NT2/D1 (cell line): ENCODE measurements around the gene RNASEH2A.
A peak's percentile ranks its signal among the peaks of the same experiment; 100 is the strongest.
"Not testable (repeated sequence)": the region's sequence is repeated elsewhere in the genome, so short reads cannot be mapped to it uniquely, and the experiment has no call there.

ENCODE experiments used
- DNase-seq: peaks from one replicate; pipeline ENCODE4 v3.0.0-alpha.2; 2011; ENCODE audit warnings: low read depth, low spot score
- H3K27me3 ChIP-seq: 2 replicates; pipeline ENCODE4 v1.6.0; 2011; ENCODE audit warnings: mild to moderate bottlenecking; ENCODE audit not compliant: insufficient read length, insufficient read depth
- H3K36me3 ChIP-seq: 2 replicates; pipeline ENCODE4 v1.6.1; 2011; ENCODE audit warnings: mild to moderate bottlenecking, low read length, mixed read lengths; ENCODE audit not compliant: insufficient read depth, insufficient read length
- H3K4me1 ChIP-seq: 2 replicates; pipeline ENCODE4 v1.5.1; 2011; ENCODE audit not compliant: insufficient read depth, insufficient read length
- H3K4me3 ChIP-seq: 2 replicates; pipeline ENCODE4 v1.5.1; 2011; ENCODE audit warnings: low read depth; ENCODE audit not compliant: insufficient read length
- H3K9ac ChIP-seq: 2 replicates; pipeline ENCODE4 v1.6.0; 2011; ENCODE audit warnings: low read depth; ENCODE audit not compliant: insufficient read length
- H3K9me3 ChIP-seq: 2 replicates; pipeline ENCODE4 v1.5.1; 2011; ENCODE audit warnings: mild to moderate bottlenecking, low read length; ENCODE audit not compliant: insufficient read depth
- SUZ12 ChIP-seq: IDR thresholded peaks from 2 replicates; pipeline ENCODE4 v1.6.1; 2011; ENCODE audit not compliant: insufficient read length, insufficient read depth; ENCODE audit errors: extremely low read depth
- YY1 ChIP-seq: IDR thresholded peaks from 2 replicates; pipeline ENCODE4 v1.6.1; 2011; ENCODE audit not compliant: insufficient read length, insufficient read depth
- ZNF274 ChIP-seq: IDR thresholded peaks from 2 replicates; pipeline ENCODE4 v1.6.1; 2011; ENCODE audit warnings: mild to moderate bottlenecking, low read depth, low read length

Gene RNASEH2A

GRCh38 chr19:12801466-12802266 lies 4.7 kb upstream of the RNASEH2A start, which contains the start of the genes PRDX2 and THSD8:
Gene PRDX2 (minus strand): TSS chr19:12801800. CDS start chr19:12801261, 539 bp downstream.
Gene THSD8 (plus strand): TSS chr19:12802069. CDS start chr19:12802072, 3 bp downstream.
- H3K4me3 ChIP-seq = peak within 1 kb of the TSS; percentile 100
- DNase-seq = no peak
- TF ChIP-seq ZNF274 (no peak), YY1 (no peak), SUZ12 (no peak)
- peak within 1 kb of the TSS; percentile 100 for H3K9ac ChIP-seq
- H3K4me1 ChIP-seq = peaks cover 7% of the 10 kb centered on the region
- no peaks in the 10 kb centered on the region for H3K9me3 ChIP-seq
- peaks cover 26% of the 10 kb centered on the region for H3K36me3 ChIP-seq
- peaks cover 18% of the 10 kb centered on the region for H3K27me3 ChIP-seq

DNA sequence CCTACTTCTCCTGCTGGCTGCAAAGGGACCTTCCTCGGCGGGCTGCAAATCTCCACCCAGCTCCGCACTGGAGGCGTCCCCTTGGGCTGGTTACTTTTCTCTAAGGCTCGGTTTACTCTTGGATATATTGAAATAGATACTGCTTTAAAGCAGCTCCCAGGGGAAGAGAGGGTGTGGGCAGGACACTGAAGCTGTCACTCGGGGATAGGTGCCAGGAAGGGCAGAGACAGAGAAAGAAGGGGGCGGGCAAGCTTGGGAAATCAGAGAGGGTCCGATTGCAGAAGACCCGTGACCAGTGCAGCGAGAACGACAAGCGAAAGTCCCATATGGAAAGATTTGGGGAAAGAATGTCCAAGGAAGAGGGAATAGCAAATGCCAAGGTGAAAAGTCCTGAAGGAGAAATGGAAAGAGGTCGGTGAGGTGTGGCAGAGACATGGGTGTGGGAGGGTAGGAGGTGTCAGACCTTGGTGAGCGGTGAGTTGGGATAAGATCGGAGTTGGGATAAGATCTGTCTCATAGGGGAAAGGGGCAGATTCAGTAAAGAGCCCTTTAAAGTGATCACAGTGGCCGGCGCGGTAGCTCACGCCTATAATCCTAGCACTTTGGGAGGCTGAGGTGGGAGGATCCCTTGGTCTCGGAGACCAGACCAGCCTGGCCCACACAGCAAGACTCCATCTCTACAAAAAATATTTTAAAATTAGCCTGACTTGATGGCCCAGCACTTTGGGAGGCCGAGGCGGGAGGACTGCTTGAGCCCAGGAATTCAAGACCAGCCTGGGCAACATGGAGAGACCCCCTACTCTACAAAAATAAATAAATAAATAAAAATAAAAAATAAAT lies 3.9 kb upstream of the RNASEH2A start:
- Histone ChIP-seq H3K9me3 (no peaks in the 10 kb centered on the region), H3K4me3 (peak overlapping the region; percentile 100), H3K4me1 (peaks cover 7% of the 10 kb centered on the region), H3K9ac (peak overlapping the region; percentile 44), H3K27me3 (peaks cover 18% of the 10 kb centered on the region), H3K36me3 (peaks cover 25% of the 10 kb centered on the region)
- DNase-seq = no peak
- TF ChIP-seq YY1 = no peak
- no peak for TF ChIP-seq SUZ12
- no peak for TF ChIP-seq ZNF274

DNA sequence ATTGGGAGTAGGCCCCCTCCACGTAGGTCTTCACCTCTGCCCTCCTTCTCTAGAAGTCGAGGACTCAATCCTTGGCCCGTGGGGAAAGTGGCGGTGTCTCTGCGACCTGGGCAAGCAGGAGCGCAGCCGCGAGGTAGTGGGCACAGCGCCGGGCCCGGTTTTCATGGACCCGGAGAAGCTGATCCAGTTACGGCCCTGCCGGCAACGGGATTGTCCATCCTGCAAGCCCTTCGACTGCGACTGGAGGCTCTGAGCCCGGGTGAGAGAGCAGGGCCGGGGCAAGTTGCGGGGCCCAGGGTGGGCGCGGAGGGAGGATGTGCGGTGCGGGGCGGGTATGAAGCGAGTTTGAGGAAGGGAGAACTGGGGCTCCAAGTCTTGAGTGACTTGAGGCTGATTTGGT lies 2.3 kb upstream of the RNASEH2A start:
- H3K27me3 ChIP-seq = peaks cover 18% of the 10 kb centered on the region

DNA sequence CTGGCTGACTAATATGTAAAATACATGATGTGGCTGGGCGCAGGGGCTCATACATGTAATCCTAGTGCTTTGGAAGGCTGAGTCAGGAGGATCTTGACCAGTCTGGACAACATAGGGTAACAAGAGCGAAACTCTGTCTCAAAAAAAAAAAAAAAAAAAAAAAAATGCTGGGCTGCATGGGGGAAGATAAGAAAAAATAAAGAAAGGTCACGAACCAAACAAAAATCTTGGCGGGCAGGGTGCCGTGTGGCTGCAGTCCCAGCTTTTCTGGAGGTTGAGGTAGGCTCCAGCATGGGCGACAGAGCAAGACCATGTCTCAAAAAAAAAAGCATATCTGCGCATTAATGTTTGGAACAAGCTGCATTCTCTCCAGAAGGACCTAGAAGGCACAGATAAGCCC lies 8.7 kb downstream of the RNASEH2A start:
- no peak overlapping the region for H3K9ac ChIP-seq
- no peak for TF ChIP-seq SUZ12
- TF ChIP-seq YY1 = no peak
- no peak for TF ChIP-seq ZNF274
- H3K4me1 ChIP-seq = no peaks in the 10 kb centered on the region

More for the DNA sequence above, 2.3 kb upstream of the RNASEH2A start:
- H3K4me3 ChIP-seq = no peak overlapping the region
- TF ChIP-seq YY1 = no peak
- TF ChIP-seq SUZ12 = no peak
- no peak for TF ChIP-seq ZNF274
- peaks cover 33% of the 10 kb centered on the region for H3K36me3 ChIP-seq
- no peaks in the 10 kb centered on the region for H3K9me3 ChIP-seq
- no peak overlapping the region for H3K9ac ChIP-seq
- peaks cover 7% of the 10 kb centered on the region for H3K4me1 ChIP-seq
- DNase-seq = no peak

DNA sequence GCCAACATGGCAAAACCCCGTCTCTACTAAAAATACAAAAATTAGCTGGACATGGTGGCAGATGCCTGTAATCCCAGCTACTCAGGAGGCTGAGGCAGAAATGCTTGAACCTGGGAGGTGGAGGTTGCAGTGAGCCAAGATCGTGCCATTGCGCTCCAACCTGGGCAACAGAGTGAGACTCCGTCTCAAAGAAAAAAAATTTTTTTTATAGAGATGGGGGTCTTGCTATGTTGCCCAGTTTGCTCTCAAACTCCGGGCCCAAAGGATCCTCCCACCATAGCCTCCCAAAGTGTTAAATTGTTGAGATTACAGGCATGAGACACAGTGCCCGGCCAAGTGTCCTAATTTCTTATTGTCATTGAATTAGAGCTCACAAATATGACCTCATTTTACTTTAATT lies 10.8 kb downstream of the RNASEH2A start:
- not testable (repeated sequence) for H3K4me3 ChIP-seq, H3K9ac ChIP-seq, H3K27me3 ChIP-seq, H3K4me1 ChIP-seq, H3K9me3 ChIP-seq, DNase-seq
- peaks cover 46% of the 10 kb centered on the region for H3K36me3 ChIP-seq

More for the DNA sequence above, 8.7 kb downstream of the RNASEH2A start:
- DNase-seq = no peak
- Histone ChIP-seq H3K4me3 (no peak overlapping the region), H3K36me3 (peaks cover 65% of the 10 kb centered on the region), H3K9me3 (no peaks in the 10 kb centered on the region), H3K27me3 (no peaks in the 10 kb centered on the region)

DNA sequence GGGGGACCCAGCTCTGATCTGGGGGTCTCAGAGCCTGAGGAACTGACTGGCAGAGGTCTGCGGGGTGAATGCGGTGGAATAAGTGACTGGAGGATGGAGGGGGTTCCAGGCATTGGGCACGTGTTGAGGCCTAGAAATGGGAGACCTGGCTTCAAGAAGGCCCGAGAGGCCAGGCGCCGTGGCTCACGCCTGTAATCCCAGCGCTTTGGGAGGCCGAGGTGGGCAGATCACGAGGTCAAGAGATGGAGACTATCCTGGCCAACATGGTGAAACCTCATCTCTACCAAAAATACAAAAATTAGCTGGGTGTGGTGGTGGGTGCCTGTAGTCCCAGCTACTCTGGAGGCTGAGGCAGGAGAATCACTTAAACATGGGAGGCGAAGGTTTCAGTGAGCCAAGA lies 11.4 kb downstream of the RNASEH2A start:
- not testable (repeated sequence) for H3K4me3 ChIP-seq

GRCh38 chr19:12821761-12822160 lies 15.4 kb downstream of the RNASEH2A start:
- no peak for TF ChIP-seq SUZ12
- no peak for TF ChIP-seq YY1
- no peak for TF ChIP-seq ZNF274

More for the DNA sequence above, 11.4 kb downstream of the RNASEH2A start:
- not testable (repeated sequence) for H3K9me3 ChIP-seq, H3K9ac ChIP-seq, H3K4me1 ChIP-seq, H3K27me3 ChIP-seq, DNase-seq
- H3K36me3 ChIP-seq = peaks cover 40% of the 10 kb centered on the region

More at GRCh38 chr19:12821761-12822160, 15.4 kb downstream of the RNASEH2A start:
- Histone ChIP-seq H3K27me3 (no peaks in the 10 kb centered on the region), H3K9me3 (no peaks in the 10 kb centered on the region), H3K36me3 (peaks cover 9% of the 10 kb centered on the region), H3K4me1 (peaks cover 4% of the 10 kb centered on the region), H3K9ac (no peak overlapping the region), H3K4me3 (no peak overlapping the region)
- no peak for DNase-seq
